IPS-NIHi11 (cell line): Measurements from ENCODE around the gene FLCN.
"Not testable (repeated sequence)": the region's sequence is repeated elsewhere in the genome, so short reads cannot be mapped to it uniquely, and the experiment has no call there.

ENCODE experiments used
- DNase-seq: peaks from one replicate; pipeline ENCODE4 v3.0.0; 2012; ENCODE audit warnings: mixed read lengths, low spot score

Gene FLCN

DNA sequence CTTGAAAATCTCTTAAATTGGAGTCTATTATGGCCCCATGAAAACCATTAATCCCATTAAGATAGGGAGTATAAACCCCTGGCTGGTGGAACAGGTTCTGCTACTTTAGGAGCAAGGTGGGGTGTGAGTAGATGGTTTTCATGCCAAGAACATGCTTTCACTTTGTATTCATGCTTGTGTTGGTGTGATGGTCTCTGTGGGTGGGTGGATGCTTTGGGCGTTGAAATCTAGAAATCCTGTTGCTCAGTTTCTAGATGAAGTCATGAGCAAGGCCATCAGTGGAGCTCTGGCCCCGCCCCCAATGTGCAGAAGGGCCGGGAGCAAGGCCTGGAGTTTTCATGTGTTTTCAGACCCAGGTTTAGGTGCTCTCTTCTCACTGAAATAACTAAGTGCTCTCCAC, 50.9 kb downstream of the FLCN start:
- DNase-seq, result no peak

- DNase-seq, result not testable (repeated sequence)
Measured at GRCh38 chr17:17184985-17185757, 51.8 kb downstream of the FLCN start.

DNA sequence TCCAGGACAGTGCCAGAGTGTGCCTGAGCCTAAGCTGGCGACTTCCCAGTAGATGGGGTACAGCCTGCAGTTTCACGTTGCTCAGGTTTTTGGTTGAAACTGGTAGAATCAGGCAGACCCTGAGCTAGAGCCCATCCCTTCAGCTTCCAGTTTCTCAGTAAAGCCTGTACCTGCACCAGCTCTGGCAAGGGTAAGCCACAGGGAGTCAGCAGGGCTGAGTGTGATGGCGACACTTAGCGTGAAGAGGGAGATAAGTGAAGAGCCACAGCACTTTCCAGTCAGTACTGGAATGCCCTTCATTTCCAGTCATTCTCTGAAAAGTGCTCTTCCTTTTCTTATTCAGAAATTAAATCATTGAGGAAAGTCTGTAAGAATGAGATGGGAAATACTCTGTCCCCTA, 53.2 kb downstream of the FLCN start:
- DNase-seq, result no peak

DNA sequence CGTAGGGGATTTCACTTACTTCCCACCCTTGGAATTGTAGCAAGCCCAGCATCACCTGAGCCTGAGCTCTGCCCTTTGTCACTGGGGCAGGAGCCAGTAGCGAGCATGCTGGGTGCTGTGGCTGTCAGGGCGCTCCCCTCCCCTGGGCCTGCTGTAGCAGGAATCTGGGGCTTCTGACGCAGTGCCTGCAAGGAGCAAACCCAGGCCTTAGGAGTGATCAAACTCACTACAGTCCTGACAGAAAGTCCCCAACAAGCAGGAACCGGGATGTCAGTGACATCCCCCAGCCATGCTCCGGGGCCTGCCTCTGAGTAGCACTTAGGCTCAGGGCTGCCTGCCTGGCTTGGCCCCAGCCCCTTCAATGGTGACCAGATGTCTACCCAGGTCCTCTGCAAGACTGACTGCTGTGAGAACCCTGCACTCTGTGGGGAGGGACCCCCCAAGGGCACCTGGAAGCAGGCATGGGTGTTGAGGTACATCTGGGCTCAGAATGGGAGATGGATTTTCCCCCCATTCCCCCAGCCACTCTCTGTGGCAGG, 54.3 kb downstream of the FLCN start:
- no peak for DNase-seq

GRCh38 chr17:17181666-17182597, 55.0 kb downstream of the FLCN start:
- DNase-seq, result no peak

DNA sequence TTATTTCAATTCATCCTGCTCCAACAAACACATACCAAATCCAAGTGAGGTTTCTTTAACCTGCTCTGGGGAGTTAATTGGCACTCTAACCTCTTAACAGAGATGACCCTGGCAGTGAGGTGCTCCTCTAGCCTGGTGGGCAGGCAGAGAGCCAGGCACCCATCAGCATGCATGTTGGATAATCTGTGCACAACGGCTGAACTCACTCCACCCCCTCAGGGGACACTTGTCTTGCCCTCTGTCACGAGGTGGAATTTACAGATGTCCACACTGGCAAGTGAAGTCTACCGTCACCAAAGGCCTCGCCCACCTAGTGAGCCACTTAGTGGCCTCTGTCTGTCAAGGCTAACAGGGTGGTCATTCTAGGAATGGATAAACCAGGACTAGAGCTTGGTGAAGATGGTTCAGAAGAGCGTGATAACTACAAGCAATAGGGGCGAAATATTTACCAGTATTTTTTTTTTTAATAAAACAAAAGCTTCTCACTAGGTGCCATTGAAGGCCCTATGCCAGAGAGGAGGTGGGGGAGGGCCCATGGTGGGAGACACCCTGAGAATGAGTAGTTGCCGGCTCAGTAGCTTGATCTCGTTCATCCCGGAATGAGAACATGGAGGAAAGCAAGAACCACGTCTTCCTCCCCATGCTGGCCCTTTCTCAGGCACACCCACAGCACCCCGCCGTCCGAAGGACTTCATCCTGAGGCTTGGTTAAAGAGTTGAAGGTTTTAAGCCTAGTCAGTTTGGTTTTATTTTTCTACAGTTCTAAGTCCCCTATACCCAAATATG, 56.0 kb downstream of the FLCN start:
- DNase-seq, result no peak

- no peak for DNase-seq
Measured at GRCh38 chr17:17180141-17180603, 56.8 kb downstream of the FLCN start.

DNA sequence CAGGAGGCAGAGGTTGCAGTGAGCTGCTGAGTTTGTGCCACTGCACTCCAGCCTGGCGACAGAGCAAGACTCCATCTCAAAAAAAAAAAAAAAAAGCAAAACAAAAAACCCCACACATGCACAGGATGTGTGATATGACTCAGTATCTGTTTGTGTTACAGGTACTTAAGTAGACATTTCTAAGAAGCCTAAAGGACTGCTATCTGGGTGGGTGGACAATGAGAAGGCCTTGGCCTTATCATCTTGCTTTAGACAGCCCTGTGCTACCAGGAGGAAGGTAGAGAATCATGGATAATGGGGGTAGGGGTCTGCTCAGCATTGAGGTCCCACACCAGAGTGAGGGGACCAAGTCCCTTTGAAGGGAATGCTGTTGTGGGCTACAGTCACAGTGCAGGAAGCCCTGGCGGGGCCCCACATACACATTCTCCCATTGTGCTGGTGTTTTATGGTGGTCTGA, 57.6 kb downstream of the FLCN start:
- no peak for DNase-seq

GRCh38 chr17:17177176-17177575, 59.8 kb downstream of the FLCN start:
- DNase-seq, result no peak

GRCh38 chr17:17176341-17176740, 60.6 kb downstream of the FLCN start:
- no peak for DNase-seq

DNA sequence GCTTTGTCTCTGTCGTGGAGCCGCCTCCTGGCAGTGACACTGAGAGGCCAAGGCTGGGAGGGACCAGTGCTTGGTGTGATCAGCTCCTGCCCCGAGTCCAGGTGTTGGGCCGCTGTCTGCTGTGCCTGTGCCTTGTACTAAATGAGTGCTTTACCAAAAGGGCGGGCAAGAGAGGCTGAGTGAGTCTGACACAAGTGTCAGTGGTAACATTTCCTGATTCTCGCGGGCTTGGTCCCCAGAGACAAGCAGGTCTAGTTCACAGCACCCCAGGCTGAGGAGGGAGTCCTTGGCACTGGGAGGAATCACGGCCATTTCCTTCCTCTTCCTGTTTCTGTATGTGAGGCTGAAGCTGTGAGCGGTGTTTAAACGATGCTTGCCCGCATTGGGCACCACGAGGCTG, 61.1 kb downstream of the FLCN start:
- no peak for DNase-seq

DNA sequence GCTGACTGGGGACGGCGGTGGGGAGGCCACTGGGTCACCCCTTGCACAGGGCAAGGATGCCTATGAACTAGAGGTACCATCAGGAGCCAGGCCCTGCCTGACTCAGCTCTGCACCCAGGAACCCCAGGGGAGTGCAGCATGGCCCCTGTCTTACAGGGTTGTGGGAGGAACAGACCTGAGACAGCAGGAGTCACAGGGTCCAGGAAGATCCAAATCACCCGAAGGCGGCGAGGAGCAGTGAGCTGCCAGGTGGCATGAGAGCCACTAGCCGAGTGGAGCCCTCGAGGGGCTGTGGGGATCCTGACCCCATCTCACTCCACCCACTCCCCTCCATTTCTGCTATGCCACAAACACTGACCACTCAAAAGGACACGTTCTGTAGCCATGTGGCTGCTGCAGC, 61.6 kb downstream of the FLCN start:
- DNase-seq, result no peak

DNA sequence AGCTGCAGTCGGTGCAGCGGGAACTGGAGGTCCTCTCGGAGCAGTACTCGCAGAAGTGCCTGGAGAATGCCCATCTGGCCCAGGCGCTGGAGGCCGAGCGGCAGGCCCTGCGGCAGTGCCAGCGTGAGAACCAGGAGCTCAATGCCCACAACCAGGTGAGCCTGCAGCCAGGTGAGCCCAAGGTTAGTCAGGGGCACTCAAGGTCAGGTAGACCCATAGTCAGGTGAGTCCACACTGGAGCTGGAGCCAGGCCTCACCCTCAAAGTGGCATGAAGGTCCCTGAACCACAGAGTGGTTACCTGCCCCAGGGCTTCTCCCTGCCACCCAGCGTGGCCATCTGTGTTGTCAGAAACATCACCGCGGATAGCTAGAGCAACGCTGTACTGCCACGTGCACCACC, 63.0 kb downstream of the FLCN start:
- no peak for DNase-seq

GRCh38 chr17:17172990-17173389, 64.0 kb downstream of the FLCN start:
- no peak for DNase-seq

- no peak for DNase-seq
Measured at GRCh38 chr17:17172001-17172939, 64.7 kb downstream of the FLCN start.

- no peak for DNase-seq
Measured at GRCh38 chr17:17171186-17171585, 65.8 kb downstream of the FLCN start.

DNA sequence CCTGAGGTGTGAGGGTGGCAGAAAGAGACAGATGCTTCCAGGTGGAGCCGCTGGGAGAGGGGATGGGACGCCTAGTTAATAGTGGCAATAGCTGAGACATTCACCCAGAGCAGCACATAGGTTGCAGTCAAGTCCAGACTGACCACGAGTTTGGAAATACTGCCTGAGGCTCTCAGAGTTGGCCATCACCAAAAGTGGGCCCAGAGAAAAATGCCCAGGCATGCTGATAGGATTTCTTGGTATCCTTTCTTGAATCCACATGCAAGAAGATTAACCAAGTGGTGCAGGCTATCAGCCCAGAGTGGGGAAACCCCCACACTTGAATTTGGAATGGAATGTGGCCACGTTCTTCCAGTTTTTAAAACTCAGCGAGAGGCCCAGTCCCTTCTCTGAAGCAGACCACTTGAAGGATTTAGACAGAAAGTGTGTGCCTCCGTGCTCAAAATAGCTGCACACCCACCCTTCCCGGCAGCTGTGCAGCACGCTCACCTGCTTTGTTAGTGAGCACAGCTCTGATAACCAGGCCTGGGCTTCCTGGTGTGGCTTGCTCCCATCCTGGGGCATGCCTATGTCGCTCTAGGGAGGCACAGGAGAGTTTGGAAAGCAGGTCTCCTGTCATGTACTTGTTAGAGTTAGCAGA, 66.5 kb downstream of the FLCN start:
- DNase-seq, result no peak

- no peak for DNase-seq
Measured at GRCh38 chr17:17169396-17169795, 67.6 kb downstream of the FLCN start.

GRCh38 chr17:17168401-17168800, 68.6 kb downstream of the FLCN start:
- DNase-seq, result no peak

DNA sequence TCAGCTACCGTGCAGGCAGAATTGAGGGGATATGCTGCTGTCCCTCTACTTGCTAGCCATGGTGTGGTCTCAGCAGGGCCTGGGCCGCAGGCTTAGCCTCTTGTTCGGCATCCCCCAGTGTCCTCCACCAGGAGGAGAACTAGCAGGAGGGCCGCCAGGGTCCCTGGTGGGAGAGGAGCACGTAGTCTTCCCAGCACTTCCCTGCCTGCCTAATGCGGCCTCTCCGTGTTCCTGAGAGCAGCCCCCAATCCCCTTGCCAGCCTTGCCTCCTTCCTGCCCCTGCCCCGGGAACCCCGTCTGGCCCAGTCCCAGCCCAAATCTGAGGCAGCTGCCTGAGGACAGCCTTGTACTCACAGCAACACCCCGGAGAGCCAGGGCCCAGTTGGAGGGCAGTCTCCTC, 69.0 kb downstream of the FLCN start:
- DNase-seq, result no peak
